Measurements from ENCODE around the gene TRIM22. TPM values are rescaled to one million over a fixed set of nuclear protein-coding genes. Genes with fewer than 3 reads are reported as not detected.
"Not testable (repeated sequence)": the region's sequence is repeated elsewhere in the genome, so short reads cannot be mapped to it uniquely, and the experiment has no call there.

TRIM22 gene
- total RNA-seq, 3 donors from 2014 or later (not counting 1 experiment from before 2014, with no cell fraction given), result 304 to 339 (median 334) TPM

- no peaks in the 10 kb centered on the region for H3K4me1 Mint-ChIP-seq
- H3K9me3 ChIP-seq (ENCODE audit: control insufficient read depth, insufficient read depth, low read length), result no peaks in the 10 kb centered on the region
- WGBS (ENCODE audit: insufficient coverage), result 93% methylated on average over 4 of the region's 4 CpGs
- no peak overlapping the region for H3K27ac ChIP-seq (ENCODE audit: low read length)
- no peak overlapping the region for H3K27ac Mint-ChIP-seq
- no peaks in the 10 kb centered on the region for H3K4me1 ChIP-seq (ENCODE audit: control insufficient read depth, insufficient read depth, low read length)
- H3K27me3 ChIP-seq (ENCODE audit: control insufficient read depth, insufficient read depth, low read length), result no peaks in the 10 kb centered on the region
- no peak overlapping the region for H3K4me3 Mint-ChIP-seq
- intact Hi-C loops (cut with micrococcal nuclease), result no loop called here
- H3K36me3 Mint-ChIP-seq, result peaks cover 8% of the 10 kb centered on the region
- H3K36me3 ChIP-seq (ENCODE audit: control insufficient read depth, insufficient read depth, low read length), result no peaks in the 10 kb centered on the region
- H3K9me3 Mint-ChIP-seq, result peaks cover 0 to 2% of the 10 kb centered on the region in 2 donors
- no peak for DNase-seq
- TF ChIP-seq CTCF (IDR thresholded peaks at IDR 0.05), result no peak
- no peak for ATAC-seq
- H3K4me3 ChIP-seq (ENCODE audit: low read length), result no peak overlapping the region
- H3K27me3 Mint-ChIP-seq (ENCODE audit: low read depth in 2 of 2), result no peaks in the 10 kb centered on the region
These were observed 34.1 kb upstream of the TRIM22 start for GRCh38 chr11:5655474-5655873.

- H3K27ac ChIP-seq (ENCODE audit: low read length); H3K4me1 Mint-ChIP-seq; H3K9me3 Mint-ChIP-seq; H3K4me3 ChIP-seq (ENCODE audit: low read length); H3K4me1 ChIP-seq (ENCODE audit: control insufficient read depth, insufficient read depth, low read length); H3K27me3 ChIP-seq (ENCODE audit: control insufficient read depth, insufficient read depth, low read length); H3K4me3 Mint-ChIP-seq; H3K36me3 Mint-ChIP-seq; intact Hi-C loops (cut with micrococcal nuclease); H3K9me3 ChIP-seq (ENCODE audit: control insufficient read depth, insufficient read depth, low read length); DNase-seq; H3K36me3 ChIP-seq (ENCODE audit: control insufficient read depth, insufficient read depth, low read length); H3K27me3 Mint-ChIP-seq (ENCODE audit: low read depth in 2 of 2); H3K27ac Mint-ChIP-seq; ATAC-seq: not testable (repeated sequence)
- WGBS (ENCODE audit: insufficient coverage), result 94% methylated on average over 2 of the region's 2 CpGs
These were observed 32.6 kb upstream of the TRIM22 start for GRCh38 chr11:5656956-5657355.

- H3K4me1 Mint-ChIP-seq, result no peaks in the 10 kb centered on the region
- H3K27ac Mint-ChIP-seq, result no peak overlapping the region
- no peak overlapping the region for H3K4me3 Mint-ChIP-seq
- Histone ChIP-seq H3K27ac (ENCODE audit: low read length) (no peak overlapping the region), H3K4me1 (ENCODE audit: control insufficient read depth, insufficient read depth, low read length) (no peaks in the 10 kb centered on the region), H3K27me3 (ENCODE audit: control insufficient read depth, insufficient read depth, low read length) (no peaks in the 10 kb centered on the region), H3K4me3 (ENCODE audit: low read length) (no peak overlapping the region), H3K36me3 (ENCODE audit: control insufficient read depth, insufficient read depth, low read length) (peaks cover 4% of the 10 kb centered on the region), H3K9me3 (ENCODE audit: control insufficient read depth, insufficient read depth, low read length) (no peaks in the 10 kb centered on the region)
- H3K36me3 Mint-ChIP-seq, result peaks cover 8% of the 10 kb centered on the region
- no peak for ATAC-seq
- intact Hi-C loops (cut with micrococcal nuclease), result no loop called here
- H3K27me3 Mint-ChIP-seq (ENCODE audit: low read depth in 2 of 2), result no peaks in the 10 kb centered on the region
- no peaks in the 10 kb centered on the region for H3K9me3 Mint-ChIP-seq
- DNase-seq, result no peak
- TF ChIP-seq CTCF (IDR thresholded peaks at IDR 0.05), result no peak
- WGBS (ENCODE audit: insufficient coverage), result 94% methylated on average over 5 of the region's 5 CpGs
These were observed 31.3 kb upstream of the TRIM22 start for GRCh38 chr11:5658318-5658717.

- intact Hi-C loops (cut with micrococcal nuclease), result no loop called here
- TF ChIP-seq CTCF (IDR thresholded peaks at IDR 0.05), result no peak
- ATAC-seq, result no peak
- Histone ChIP-seq H3K27ac (ENCODE audit: low read length) (no peak overlapping the region), H3K4me3 (ENCODE audit: low read length) (no peak overlapping the region), H3K36me3 (ENCODE audit: control insufficient read depth, insufficient read depth, low read length) (peaks cover 33% of the 10 kb centered on the region), H3K27me3 (ENCODE audit: control insufficient read depth, insufficient read depth, low read length) (no peaks in the 10 kb centered on the region), H3K4me1 (ENCODE audit: control insufficient read depth, insufficient read depth, low read length) (no peaks in the 10 kb centered on the region), H3K9me3 (ENCODE audit: control insufficient read depth, insufficient read depth, low read length) (no peaks in the 10 kb centered on the region)
- Mint-ChIP-seq H3K27ac (no peak overlapping the region), H3K9me3 (no peaks in the 10 kb centered on the region), H3K4me1 (no peaks in the 10 kb centered on the region), H3K36me3 (peaks cover 8% of the 10 kb centered on the region), H3K4me3 (no peak overlapping the region), H3K27me3 (ENCODE audit: low read depth in 2 of 2) (no peaks in the 10 kb centered on the region)
- no peak for DNase-seq
- no CpG with 5 or more reads among the region's 2 CpGs for WGBS (ENCODE audit: insufficient coverage)
These were observed 26.1 kb upstream of the TRIM22 start for GRCh38 chr11:5663511-5663910.
